NB4 (cell line): ENCODE measurements around the gene TEAD4.

Source experiments
- CTCF ChIP-seq: IDR thresholded peaks from one replicate; pipeline ENCODE4 v1.5.1; 2012; ENCODE audit warnings: low read depth, low read length
- MYC ChIP-seq: IDR thresholded peaks from 2 replicates; pipeline ENCODE4 v1.6.1; 2011; ENCODE audit warnings: low read depth, low read length

- TF ChIP-seq CTCF, result no peak
- TF ChIP-seq MYC, result no peak
Observed at GRCh38 chr12:2967651-2968050, 8.5 kb downstream of the TEAD4 start.
